Fibroblast of the aortic adventitia (primary cell): ENCODE results near the gene TEX19. TPM values are rescaled to one million over a fixed set of nuclear protein-coding genes. Genes with fewer than 3 reads are reported as not detected.

Source experiments
- DNase-seq: peaks from one replicate; pipeline ENCODE4 v3.0.0-alpha.2; 2010; ENCODE audit warnings: low read depth
- H3K4me3 ChIP-seq: 2 replicates; pipeline ENCODE4 v1.5.1; 2011; ENCODE audit warnings: low read depth, mild to moderate bottlenecking, control low read depth, low read length, moderate library complexity
- CTCF ChIP-seq: IDR thresholded peaks from 2 replicates; pipeline ENCODE4 v1.5.1; 2011; ENCODE audit warnings: mild to moderate bottlenecking, low read length, control low read depth, inconsistent platforms; ENCODE audit not compliant: insufficient read depth
- total RNA-seq: library from RNA; depleted of rRNA; stranded (reverse); fragments of >200 nt; gene quantifications from 2 replicates; pipeline ENCODE4 v1.2.3, GENCODE V29; 2012; ENCODE audit warnings: low replicate concordance

TEX19 gene
- total RNA-seq, 1 donor: not detected

GRCh38 chr17:82314012-82314726 is 44.9 kb upstream of the TEX19 start:
- no peak for TF ChIP-seq CTCF
- DNase-seq: no peak
- H3K4me3 ChIP-seq: no peak overlapping the region

GRCh38 chr17:82314727-82315605 is 44.1 kb upstream of the TEX19 start:
- H3K4me3 ChIP-seq: no peak overlapping the region
- no peak for TF ChIP-seq CTCF
- DNase-seq: no peak

- TF ChIP-seq CTCF: no peak
- no peak for DNase-seq
Observed at GRCh38 chr17:82315703-82316358, 43.2 kb upstream of the TEX19 start.

GRCh38 chr17:82316651-82317393 is 42.2 kb upstream of the TEX19 start:
- TF ChIP-seq CTCF: no peak
- H3K4me3 ChIP-seq: no peak overlapping the region
- DNase-seq: no peak

More at GRCh38 chr17:82315703-82316358, 43.2 kb upstream of the TEX19 start:
- H3K4me3 ChIP-seq: no peak overlapping the region

- no peak within 1 kb of the TSS for H3K4me3 ChIP-seq
- DNase-seq: no peak
- TF ChIP-seq CTCF: no peak
Observed at GRCh38 chr17:82317394-82318168, 41.5 kb upstream of the TEX19 start, which contains the start of gene CD7. Gene CD7 (minus strand): TSS chr17:82317608. CDS start chr17:82317495, 113 bp downstream.
